DOHH2 (cell line): ENCODE results near the gene CCR2.

Source experiments
- H3F3A ChIP-seq: fragments of 200-600 bp; sonication (generic), shearing (Covaris generic); 2 replicates; pipeline ENCODE4 v1.6.0; 2016; ENCODE audit warnings: antibody characterized with exemption, mild to moderate bottlenecking; ENCODE audit not compliant: control insufficient read depth, insufficient read depth
- H3K27ac ChIP-seq: fragments of 200-600 bp; sonication (generic); 2 replicates; pipeline ENCODE4 v1.5.1; 2014; ENCODE audit warnings: low read depth, mild to moderate bottlenecking, low read length, moderate library complexity
- H3K27me3 ChIP-seq: fragments of 200-600 bp; sonication (generic); 2 replicates; pipeline ENCODE4 v1.6.1; 2014; ENCODE audit warnings: mild to moderate bottlenecking, low read length, mixed read lengths; ENCODE audit not compliant: control insufficient read depth
- H3K36me3 ChIP-seq: fragments of 200-600 bp; sonication (generic); 2 replicates; pipeline ENCODE4 v1.6.1; 2014; ENCODE audit warnings: mild to moderate bottlenecking, low read length, moderate library complexity, mixed read lengths; ENCODE audit not compliant: control insufficient read depth
- H3K4me1 ChIP-seq: fragments of 200-600 bp; sonication (generic); 2 replicates; pipeline ENCODE4 v1.6.1; 2014; ENCODE audit warnings: mild to moderate bottlenecking, low read length, mixed read lengths; ENCODE audit not compliant: control insufficient read depth
- H3K4me2 ChIP-seq: fragments of 200-600 bp; sonication (generic); 2 replicates; pipeline ENCODE4 v1.6.0; 2014; ENCODE audit warnings: mild to moderate bottlenecking, low read length, moderate library complexity
- H3K4me3 ChIP-seq: fragments of 200-600 bp; sonication (generic); 2 replicates; pipeline ENCODE4 v1.5.1; 2014; ENCODE audit warnings: mild to moderate bottlenecking, low read length, mixed read lengths
- H3K79me2 ChIP-seq: fragments of 200-600 bp; sonication (generic); 2 replicates; pipeline ENCODE4 v1.6.1; 2014; ENCODE audit warnings: mild to moderate bottlenecking, low read length, mixed read lengths; ENCODE audit not compliant: control insufficient read depth
- H3K9me2 ChIP-seq: fragments of 200-600 bp; sonication (generic); replicated peaks from 2 replicates; pipeline ENCODE4 v1.6.1; 2014; ENCODE audit warnings: mild to moderate bottlenecking, low read length, mixed read lengths; ENCODE audit not compliant: control insufficient read depth
- H3K9me3 ChIP-seq: fragments of 200-600 bp; sonication (generic); 2 replicates; pipeline ENCODE4 v1.6.1; 2014; ENCODE audit warnings: antibody characterized with exemption, low read length, mixed read lengths; ENCODE audit not compliant: control insufficient read depth, insufficient read depth
- H4K20me1 ChIP-seq: fragments of 200-600 bp; sonication (generic); 2 replicates; pipeline ENCODE4 v1.6.0; 2014; ENCODE audit warnings: low read depth, mild to moderate bottlenecking, antibody characterized with exemption, low read length, moderate library complexity; ENCODE audit not compliant: control insufficient read depth, insufficient read depth
- CTCF ChIP-seq: fragments of 200-600 bp; sonication (generic); IDR thresholded peaks from one replicate; pipeline ENCODE4 v1.5.1; 2014; ENCODE audit warnings: antibody characterized with exemption, mild to moderate bottlenecking, low read depth, low read length; ENCODE audit not compliant: poor library complexity, severe bottlenecking
- EZH2phosphoT487 ChIP-seq: fragments of 200-600 bp; sonication (generic); IDR thresholded peaks from 2 replicates; pipeline ENCODE4 v1.6.1; 2017; ENCODE audit warnings: borderline replicate concordance, mild to moderate bottlenecking, antibody characterized with exemption, low read length, moderate library complexity, mixed read lengths

CCR2 gene

DNA sequence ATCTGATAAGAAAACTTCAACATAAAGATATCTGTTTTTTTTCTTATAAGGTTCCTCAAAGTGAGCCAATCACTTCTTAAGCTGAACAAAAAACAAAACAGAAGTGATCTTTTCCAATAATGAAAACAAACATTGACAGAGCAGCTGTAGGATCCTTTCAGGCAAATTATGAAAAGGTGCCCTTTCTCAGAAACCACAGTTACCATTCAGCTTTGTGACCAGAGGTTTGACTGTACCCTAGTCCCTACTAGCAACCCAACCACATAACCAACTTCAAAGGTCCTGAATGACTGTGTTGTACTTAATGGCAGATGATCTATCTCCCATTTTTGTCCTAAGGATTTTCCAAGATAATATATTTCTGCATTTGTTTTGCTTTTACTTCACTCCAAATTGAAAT is 39.4 kb upstream of the CCR2 start:
- Histone ChIP-seq H3K4me1 (no peaks in the 10 kb centered on the region), H3K9me3 (no peaks in the 10 kb centered on the region), H3K27me3 (peaks cover 16% of the 10 kb centered on the region; the same call in 1 of the 2 replicates), H3K9me2 (no peaks in the 10 kb centered on the region), H4K20me1 (no peaks in the 10 kb centered on the region), H3K4me3 (no peak overlapping the region), H3F3A (no peaks in the 10 kb centered on the region), H3K4me2 (no peak overlapping the region), H3K27ac (no peak overlapping the region), H3K36me3 (no peaks in the 10 kb centered on the region), H3K79me2 (no peaks in the 10 kb centered on the region)
- TF ChIP-seq CTCF, result no peak
- no peak for TF ChIP-seq EZH2phosphoT487

DNA sequence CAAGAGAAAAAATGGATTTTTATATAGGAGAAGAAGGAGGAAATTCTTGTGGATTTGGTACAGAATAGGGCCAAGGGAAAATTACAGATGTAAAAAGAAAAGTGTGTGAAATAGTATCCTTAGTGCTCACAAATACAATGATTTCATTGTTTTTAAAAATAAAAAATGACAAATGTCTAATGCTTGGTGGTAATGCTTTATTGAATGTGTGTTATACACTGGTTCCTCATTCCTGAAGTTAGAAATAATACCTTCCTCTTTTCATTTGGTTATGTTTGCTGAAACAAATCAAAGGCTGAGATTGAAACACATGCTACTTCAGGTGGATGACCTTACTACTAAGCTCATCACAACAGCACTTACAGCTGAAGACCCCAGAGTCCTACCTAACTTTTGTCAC is 37.7 kb upstream of the CCR2 start:
- no peaks in the 10 kb centered on the region for H3F3A ChIP-seq
- no peaks in the 10 kb centered on the region for H3K36me3 ChIP-seq
- no peaks in the 10 kb centered on the region for H3K79me2 ChIP-seq
- no peaks in the 10 kb centered on the region for H3K9me2 ChIP-seq
- H3K27ac ChIP-seq, result no peak overlapping the region
- no peak overlapping the region for H3K4me3 ChIP-seq
- H3K4me1 ChIP-seq, result peaks cover 2% of the 10 kb centered on the region
- no peaks in the 10 kb centered on the region for H4K20me1 ChIP-seq
- H3K4me2 ChIP-seq, result no peak overlapping the region
- H3K9me3 ChIP-seq, result no peaks in the 10 kb centered on the region
- TF ChIP-seq EZH2phosphoT487 (no peak), CTCF (no peak)
- H3K27me3 ChIP-seq, result peaks cover 15% of the 10 kb centered on the region

DNA sequence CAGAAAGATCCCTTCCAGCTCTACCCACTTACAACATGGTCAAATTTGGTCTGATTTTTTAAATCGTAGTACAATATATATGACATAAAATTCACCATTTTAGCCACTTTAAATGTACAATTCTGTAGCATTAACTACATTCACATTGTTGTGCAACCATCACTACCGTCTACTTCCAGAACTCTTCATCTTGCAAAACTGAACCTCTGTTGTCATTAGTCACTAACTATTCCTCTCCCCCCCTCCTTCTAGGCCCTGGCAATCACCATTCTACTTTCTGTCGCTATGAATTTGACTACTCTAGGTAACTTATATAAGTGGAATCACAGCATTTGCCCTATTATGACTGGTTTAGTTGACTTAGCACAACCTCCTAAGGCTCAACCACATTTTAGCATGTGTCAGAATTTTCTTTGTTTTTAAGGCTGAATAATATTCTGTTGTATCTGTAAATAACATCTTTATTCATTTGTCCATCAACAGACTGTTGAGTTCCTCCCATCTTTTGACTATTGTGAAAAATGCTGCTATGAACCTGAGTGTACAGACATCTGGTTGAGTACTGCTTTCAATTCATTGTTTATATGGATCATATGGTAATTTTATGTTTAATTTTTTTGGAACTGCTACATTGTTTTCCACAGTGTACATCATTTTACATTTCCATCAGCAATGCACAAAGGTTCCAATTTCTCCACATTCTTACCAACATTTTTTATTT is 35.5 kb upstream of the CCR2 start:
- Histone ChIP-seq H3F3A (no peaks in the 10 kb centered on the region), H3K9me3 (no peaks in the 10 kb centered on the region), H3K79me2 (no peaks in the 10 kb centered on the region), H4K20me1 (no peaks in the 10 kb centered on the region), H3K27me3 (peaks cover 17% of the 10 kb centered on the region), H3K9me2 (no peaks in the 10 kb centered on the region), H3K36me3 (no peaks in the 10 kb centered on the region), H3K4me1 (peaks cover 12% of the 10 kb centered on the region), H3K27ac (no peak overlapping the region), H3K4me2 (no peak overlapping the region), H3K4me3 (no peak overlapping the region)
- TF ChIP-seq EZH2phosphoT487 (no peak), CTCF (no peak)
